ENCODE data around the gene SETBP1.

DNA sequence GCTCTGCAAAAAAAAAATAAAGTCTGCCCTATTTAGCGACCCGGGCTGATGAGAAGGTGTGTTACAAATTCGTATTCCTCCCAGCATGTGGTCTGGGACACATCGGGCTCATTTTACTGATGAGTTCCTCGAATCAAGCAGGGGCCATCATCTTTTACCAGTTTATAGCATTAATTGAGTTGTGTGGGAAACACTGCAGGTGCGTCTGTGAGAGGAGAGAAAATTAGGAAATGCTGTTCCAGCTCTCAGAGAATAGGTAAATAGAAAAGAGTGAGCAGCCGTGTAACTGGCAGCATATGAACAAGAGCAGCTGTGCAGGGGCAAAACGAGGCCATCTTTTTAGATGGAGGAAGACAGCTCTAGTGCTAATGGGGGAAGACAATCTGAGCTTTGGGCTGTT lies 216.7 kb downstream of the SETBP1 start:
- TF ChIP-seq, protein P1, sequence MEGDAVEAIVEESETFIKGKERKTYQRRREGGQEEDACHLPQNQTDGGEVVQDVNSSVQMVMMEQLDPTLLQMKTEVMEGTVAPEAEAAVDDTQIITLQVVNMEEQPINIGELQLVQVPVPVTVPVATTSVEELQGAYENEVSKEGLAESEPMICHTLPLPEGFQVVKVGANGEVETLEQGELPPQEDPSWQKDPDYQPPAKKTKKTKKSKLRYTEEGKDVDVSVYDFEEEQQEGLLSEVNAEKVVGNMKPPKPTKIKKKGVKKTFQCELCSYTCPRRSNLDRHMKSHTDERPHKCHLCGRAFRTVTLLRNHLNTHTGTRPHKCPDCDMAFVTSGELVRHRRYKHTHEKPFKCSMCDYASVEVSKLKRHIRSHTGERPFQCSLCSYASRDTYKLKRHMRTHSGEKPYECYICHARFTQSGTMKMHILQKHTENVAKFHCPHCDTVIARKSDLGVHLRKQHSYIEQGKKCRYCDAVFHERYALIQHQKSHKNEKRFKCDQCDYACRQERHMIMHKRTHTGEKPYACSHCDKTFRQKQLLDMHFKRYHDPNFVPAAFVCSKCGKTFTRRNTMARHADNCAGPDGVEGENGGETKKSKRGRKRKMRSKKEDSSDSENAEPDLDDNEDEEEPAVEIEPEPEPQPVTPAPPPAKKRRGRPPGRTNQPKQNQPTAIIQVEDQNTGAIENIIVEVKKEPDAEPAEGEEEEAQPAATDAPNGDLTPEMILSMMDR (IDR thresholded peaks at IDR 0.05; ENCODE audit: low read length) = no peak
- no peak for TF ChIP-seq EZH2 (IDR thresholded peaks at IDR 0.05; ENCODE audit: borderline replicate concordance, low read length)
